ENCODE results near the gene SAMD11.

- TF ChIP-seq POLR2AphosphoS5 (IDR thresholded peaks at IDR 0.05), result no peak
- TF ChIP-seq, protein P1, sequence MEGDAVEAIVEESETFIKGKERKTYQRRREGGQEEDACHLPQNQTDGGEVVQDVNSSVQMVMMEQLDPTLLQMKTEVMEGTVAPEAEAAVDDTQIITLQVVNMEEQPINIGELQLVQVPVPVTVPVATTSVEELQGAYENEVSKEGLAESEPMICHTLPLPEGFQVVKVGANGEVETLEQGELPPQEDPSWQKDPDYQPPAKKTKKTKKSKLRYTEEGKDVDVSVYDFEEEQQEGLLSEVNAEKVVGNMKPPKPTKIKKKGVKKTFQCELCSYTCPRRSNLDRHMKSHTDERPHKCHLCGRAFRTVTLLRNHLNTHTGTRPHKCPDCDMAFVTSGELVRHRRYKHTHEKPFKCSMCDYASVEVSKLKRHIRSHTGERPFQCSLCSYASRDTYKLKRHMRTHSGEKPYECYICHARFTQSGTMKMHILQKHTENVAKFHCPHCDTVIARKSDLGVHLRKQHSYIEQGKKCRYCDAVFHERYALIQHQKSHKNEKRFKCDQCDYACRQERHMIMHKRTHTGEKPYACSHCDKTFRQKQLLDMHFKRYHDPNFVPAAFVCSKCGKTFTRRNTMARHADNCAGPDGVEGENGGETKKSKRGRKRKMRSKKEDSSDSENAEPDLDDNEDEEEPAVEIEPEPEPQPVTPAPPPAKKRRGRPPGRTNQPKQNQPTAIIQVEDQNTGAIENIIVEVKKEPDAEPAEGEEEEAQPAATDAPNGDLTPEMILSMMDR (IDR thresholded peaks at IDR 0.05 in 8 of 11, conservative IDR thresholded peaks at IDR 0.05 in 3 of 11), result no peak
Measured at GRCh38 chr1:932776-933602, 9.3 kb downstream of the SAMD11 start.

All from spleen (tissue), 7 donors.